HG03457 (cell line): Measurements from ENCODE around the gene WASF3.

ENCODE experiments used
- ATAC-seq: cut with Tn5 transposase; IDR thresholded peaks from one replicate; pipeline ENCODE4 v1.9.1; 2021; ENCODE audit warnings: moderate number of reproducible peaks; ENCODE audit not compliant: unreplicated experiment

WASF3 gene

GRCh38 chr13:26541678-26542568 is 15.6 kb upstream of the WASF3 start:
- no peak for ATAC-seq

- ATAC-seq, result no peak
Measured at GRCh38 chr13:26544707-26545106, 12.8 kb upstream of the WASF3 start.

- no peak for ATAC-seq
Measured at GRCh38 chr13:26548205-26548765, 9.2 kb upstream of the WASF3 start.

- ATAC-seq, result no peak
Measured at GRCh38 chr13:26549713-26550112, 7.8 kb upstream of the WASF3 start.

GRCh38 chr13:26551255-26551860 is 6.1 kb upstream of the WASF3 start:
- no peak for ATAC-seq

- ATAC-seq, result no peak
Measured at GRCh38 chr13:26555413-26555812, 2.1 kb upstream of the WASF3 start.

- peak; percentile 11 for ATAC-seq
Measured at GRCh38 chr13:26557051-26557392, 461 bp upstream of the WASF3 start.

GRCh38 chr13:26558074-26558805 is 757 bp downstream of the WASF3 start:
- ATAC-seq, result no peak

GRCh38 chr13:26558987-26559386 is 1.5 kb downstream of the WASF3 start:
- ATAC-seq, result no peak

GRCh38 chr13:26560456-26560855 is 3.0 kb downstream of the WASF3 start:
- no peak for ATAC-seq

- no peak for ATAC-seq
Measured at GRCh38 chr13:26561067-26561466, 3.6 kb downstream of the WASF3 start.

- no peak for ATAC-seq
Measured at GRCh38 chr13:26561651-26562511, 4.4 kb downstream of the WASF3 start.

- ATAC-seq, result no peak
Measured at GRCh38 chr13:26562512-26562890, 5.0 kb downstream of the WASF3 start.

- ATAC-seq, result no peak
Measured at GRCh38 chr13:26563713-26564112, 6.2 kb downstream of the WASF3 start.

GRCh38 chr13:26568132-26568815 is 10.8 kb downstream of the WASF3 start:
- no peak for ATAC-seq

- no peak for ATAC-seq
Measured at GRCh38 chr13:26571518-26571917, 14.0 kb downstream of the WASF3 start.

GRCh38 chr13:26575244-26575643 is 17.8 kb downstream of the WASF3 start:
- ATAC-seq, result no peak

GRCh38 chr13:26579580-26579979 is 22.1 kb downstream of the WASF3 start:
- no peak for ATAC-seq

- no peak for ATAC-seq
Measured at GRCh38 chr13:26583662-26584061, 26.2 kb downstream of the WASF3 start.

GRCh38 chr13:26584713-26585112 is 27.2 kb downstream of the WASF3 start:
- no peak for ATAC-seq
